Dermis microvascular lymphatic vessel endothelial cell (primary cell): Measurements from ENCODE around the gene AGR2. TPM values are rescaled to one million over a fixed set of nuclear protein-coding genes. Genes with fewer than 3 reads are reported as not detected.
"Not testable (repeated sequence)": the region's sequence is repeated elsewhere in the genome, so short reads cannot be mapped to it uniquely, and the experiment has no call there.

ENCODE experiments used
- DNase-seq, 2 donors: peaks; one replicate each; pipeline versions ENCODE4 v3.0.0 to v3.0.0-alpha.2; 2010; ENCODE audit warnings: low read depth in 2 of 2
- total RNA-seq: library from RNA; depleted of rRNA; stranded (reverse); fragments of >200 nt; gene quantifications from 2 replicates; pipeline ENCODE4 v1.2.1, GENCODE V29; 2014

Gene AGR2
- total RNA-seq, 1 donor from 2014 or later = not detected

DNA sequence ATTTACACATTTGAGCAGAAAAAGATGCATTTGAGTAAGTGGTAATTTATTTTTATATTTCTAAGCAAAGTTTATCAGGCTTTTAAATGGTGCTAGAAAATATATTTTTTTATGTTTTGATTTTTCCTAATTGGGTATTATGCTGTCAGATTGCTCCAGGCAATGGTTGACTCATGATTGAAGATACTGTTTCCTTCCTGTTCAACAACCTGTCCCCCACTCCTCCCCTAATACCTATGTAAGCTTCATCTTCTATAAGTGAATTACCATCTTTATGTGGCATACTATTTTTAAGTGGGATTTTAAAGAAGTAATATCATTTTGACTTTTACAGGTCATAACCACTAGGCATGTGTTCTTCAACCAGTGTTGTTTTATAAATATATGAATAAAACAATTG is 29.8 kb downstream of the AGR2 start:
- DNase-seq = no peak

DNA sequence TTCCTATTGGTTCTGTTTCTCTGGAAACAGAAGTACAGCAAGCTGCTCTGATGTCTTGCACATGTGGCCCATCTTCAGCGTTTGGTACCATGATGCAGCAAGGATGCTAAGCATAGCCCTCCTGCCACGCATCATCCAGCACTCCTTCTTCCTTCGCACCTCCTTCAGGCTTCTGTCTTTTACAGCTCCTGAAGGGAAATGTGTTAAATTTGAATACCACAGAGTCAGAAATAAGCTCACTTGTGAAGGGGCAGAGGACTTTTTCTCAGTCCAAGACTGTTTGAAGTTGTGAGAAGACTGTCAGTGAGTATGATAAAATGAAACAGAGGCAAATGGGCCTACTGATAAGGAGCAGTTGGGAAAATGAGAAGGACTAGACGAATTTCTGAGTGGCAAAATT is 30.5 kb downstream of the AGR2 start:
- no peak for DNase-seq

- DNase-seq = no peak
These were observed 30.9 kb downstream of the AGR2 start for GRCh38 chr7:16773884-16774283.

GRCh38 chr7:16773326-16773725 is 31.5 kb downstream of the AGR2 start:
- DNase-seq = no peak

DNA sequence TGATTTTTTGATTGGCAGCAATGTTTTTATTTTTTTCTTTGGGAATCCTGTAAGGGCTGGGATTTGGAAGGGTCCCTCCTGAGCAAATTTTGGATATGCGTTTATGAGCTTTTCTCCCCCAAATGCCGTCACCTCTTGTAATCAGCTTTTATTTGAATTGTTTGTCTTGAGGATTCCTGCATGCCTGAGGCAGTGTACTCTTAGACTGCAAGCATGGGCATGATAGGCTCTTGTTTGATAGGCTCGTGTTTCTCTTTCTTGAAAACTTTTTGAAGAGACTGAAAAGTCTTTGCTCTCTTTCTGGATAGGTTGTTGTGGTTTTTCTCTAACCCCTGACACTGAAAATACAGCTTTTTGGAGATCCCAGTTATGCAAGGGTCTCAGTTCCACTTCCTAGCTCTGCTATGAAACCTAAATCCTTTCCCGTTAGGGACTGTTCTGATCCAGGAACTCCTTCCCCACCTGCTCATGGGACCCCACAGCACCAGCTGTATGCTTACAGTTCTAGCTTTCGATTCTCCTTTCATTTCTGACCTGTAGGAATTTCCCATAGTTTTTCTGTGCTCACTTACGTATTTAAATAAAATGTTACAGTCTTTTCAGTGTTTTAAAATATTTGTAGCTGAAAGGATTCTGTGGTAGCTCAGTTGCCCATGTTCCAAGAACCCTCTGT is 34.0 kb downstream of the AGR2 start:
- no peak for DNase-seq

- DNase-seq = not testable (repeated sequence)
These were observed 34.8 kb downstream of the AGR2 start for GRCh38 chr7:16769994-16770393.

DNA sequence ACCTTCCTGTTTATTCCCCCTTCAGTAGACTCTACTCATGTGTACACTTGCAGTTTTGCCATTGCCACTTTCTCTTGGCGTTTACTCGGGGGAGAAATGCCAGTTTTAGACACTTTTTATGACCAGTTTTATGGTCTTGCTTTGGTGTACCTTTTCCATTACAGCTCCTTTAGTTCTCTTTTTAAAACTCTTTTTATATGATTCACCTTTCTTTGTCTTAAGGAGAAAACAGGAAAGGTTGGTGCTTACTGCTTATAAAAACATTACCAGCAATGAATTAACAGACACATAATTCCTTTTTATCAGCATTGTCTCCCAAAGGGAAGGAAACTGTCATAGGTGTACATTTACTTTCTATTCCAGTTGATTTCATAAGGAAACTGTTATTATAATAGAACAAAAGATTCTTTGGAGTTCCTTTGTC is 39.4 kb downstream of the AGR2 start:
- DNase-seq = peak in 1 of 2 donors; percentile 77

GRCh38 chr7:16764942-16765341 is 39.9 kb downstream of the AGR2 start:
- no peak for DNase-seq

DNA sequence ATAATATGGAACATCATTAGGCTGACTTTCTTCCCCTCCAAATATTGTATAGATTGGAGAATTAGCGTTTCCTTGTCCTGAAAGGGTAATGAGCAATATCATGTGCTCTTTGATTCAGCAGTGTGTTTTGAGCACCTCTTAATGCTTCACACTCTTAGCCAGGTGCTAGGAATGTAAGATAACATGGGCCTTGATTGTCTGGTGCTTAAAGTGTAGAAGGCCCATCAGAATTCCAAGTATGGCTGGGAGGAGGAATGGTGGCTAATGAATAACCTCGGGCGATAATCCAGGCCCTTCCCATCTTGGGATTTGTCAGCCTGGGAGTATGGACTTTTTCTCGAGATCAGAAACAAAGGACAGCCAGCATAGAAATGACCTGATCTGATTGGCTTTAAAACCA is 42.6 kb downstream of the AGR2 start:
- DNase-seq = no peak

GRCh38 chr7:16759840-16760239 is 45.0 kb downstream of the AGR2 start:
- DNase-seq = no peak

- DNase-seq = no peak
These were observed 45.9 kb downstream of the AGR2 start for GRCh38 chr7:16758631-16759611.

DNA sequence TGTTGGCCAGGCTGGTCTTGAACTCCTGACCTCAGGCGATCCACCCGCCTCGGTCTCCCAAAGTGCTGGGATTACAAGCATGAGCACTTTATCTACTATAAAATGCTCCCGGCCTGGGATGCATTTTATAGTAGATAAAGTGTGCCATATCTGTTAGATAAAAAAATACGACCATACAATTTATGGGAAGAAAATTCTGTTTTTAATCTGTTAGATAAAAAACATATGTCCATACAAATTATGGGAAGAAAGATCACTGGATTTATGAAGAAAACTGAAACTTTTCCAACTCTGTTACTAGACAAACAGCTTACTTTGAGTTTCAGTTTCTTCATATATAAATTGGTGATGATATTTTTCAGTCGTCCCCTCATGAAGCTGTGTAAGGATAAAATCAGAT is 46.8 kb downstream of the AGR2 start:
- DNase-seq = no peak

GRCh38 chr7:16755397-16755796 is 49.4 kb downstream of the AGR2 start:
- DNase-seq = no peak

GRCh38 chr7:16754856-16755317 is 49.9 kb downstream of the AGR2 start:
- DNase-seq = peak in 1 of 2 donors; percentile 27

DNA sequence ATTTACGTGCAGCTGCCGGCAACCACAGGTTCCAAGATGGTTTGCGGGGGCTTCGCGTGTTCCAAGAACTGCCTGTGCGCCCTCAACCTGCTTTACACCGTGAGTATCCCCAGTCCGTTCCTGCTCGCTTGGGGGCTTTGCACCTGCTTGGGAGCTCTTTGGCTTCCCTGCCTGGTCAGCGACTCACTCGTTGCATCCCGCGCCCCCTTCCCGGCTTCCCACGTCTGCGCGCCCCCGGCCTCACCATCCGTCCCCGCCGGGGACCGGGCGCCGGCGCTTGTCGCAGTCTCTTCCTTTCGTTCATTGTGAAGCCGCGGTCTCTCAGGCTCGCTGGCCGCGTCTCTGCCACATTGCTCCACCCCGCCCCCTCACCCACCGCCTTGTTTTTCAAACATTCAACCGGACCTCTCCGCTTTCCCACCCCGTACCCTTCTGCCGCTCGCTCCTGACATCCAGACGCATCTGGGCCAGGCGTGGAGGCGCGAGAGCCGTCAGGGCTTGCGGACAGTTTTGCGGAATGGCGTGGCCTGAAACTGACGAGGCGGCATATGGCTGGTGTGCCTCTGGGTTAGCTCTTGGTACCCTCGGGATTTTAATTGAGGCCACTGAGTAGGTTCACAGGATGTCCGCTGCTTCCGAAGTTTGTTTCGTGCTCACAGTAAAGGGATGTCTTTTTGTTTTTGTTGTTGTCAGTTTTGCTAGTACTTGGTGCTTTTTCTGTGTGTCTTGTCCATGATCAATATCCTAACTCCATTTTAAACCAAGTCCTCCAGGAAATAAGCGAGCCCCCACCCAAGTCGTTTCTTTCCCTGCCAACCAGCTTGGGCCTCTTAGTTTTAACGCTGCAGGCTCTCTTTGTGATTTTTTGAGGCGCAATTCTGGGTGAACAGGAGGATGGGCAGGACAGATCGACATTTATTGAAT is 50.6 kb downstream of the AGR2 start:
- DNase-seq = peak in 1 of 2 donors; percentile 54

GRCh38 chr7:16753102-16753931 is 51.5 kb downstream of the AGR2 start, which contains the start of gene TSPAN13:
Gene TSPAN13, plus strand, starts transcription at chr7:16753755. Its CDS starts 213 bp downstream, at chr7:16753968.
- DNase-seq = peak in 1 of 2 donors; percentile 85

- DNase-seq = no peak
These were observed 57.7 kb downstream of the AGR2 start for GRCh38 chr7:16747102-16747501.

GRCh38 chr7:16745645-16746044 is 59.2 kb downstream of the AGR2 start:
- DNase-seq = no peak

DNA sequence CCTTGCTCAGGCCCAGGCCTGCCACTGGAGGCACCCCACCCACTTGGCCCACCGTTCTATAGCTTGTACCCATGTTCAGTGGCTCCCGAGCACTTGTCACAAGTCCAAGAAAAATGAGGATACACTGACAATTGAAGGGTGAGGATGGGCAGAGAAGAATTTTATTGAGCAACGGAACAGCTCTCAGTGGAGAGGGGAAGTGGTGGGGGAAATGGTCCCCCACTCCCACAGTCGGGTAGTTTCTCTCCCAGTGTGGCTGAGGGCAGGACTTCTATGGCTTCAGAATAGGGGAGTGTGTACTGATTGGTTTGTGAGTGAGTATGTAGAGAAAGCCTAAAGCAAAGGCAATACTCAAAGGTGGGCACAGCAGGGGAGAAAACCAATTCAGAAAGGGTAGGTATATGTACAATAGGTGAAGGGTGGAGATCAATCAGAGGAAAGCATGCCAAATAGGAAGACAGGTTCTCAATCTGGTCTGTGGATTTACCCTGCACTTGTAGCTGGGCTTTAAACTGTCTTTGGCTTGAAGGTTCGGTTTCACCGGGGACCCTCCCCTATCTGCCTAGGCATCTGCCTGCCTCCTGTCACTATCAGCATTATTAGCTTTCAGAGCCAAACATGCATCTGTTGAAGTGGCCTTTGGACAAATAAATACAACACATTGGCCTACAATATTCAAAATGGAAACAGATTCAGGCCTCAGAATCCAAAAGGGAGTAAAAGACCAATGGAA is 60.1 kb downstream of the AGR2 start:
- no peak for DNase-seq

- DNase-seq = peak; percentile 69 to 77
These were observed 61.6 kb downstream of the AGR2 start for GRCh38 chr7:16743236-16743635.
